Measurements from ENCODE around the gene CD52.

CD52 gene

DNA sequence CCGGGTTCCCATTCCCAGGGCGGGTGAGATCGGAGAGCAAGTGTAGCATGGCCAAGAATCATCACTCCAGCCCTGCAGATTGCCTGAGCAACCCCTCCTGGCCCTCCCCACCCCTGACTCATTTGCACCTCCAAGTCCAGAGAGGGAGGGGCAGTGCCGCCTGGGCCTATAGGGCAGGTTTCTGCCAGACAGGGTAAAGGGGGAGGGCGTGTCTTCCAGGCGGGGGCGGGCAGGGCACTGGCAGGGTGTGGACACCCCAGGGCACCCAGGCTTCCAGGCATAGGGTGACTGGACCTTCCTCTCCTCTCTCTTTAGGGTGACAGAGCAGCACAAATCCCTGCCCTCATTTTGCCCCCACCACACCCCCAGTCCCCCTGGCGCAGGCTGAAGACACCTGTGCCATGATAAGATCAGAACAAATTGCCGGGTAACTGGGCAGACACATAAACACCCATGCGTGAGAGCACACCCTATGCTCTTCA is 39.4 kb downstream of the CD52 start:
- DNase-seq: no peak

DNA sequence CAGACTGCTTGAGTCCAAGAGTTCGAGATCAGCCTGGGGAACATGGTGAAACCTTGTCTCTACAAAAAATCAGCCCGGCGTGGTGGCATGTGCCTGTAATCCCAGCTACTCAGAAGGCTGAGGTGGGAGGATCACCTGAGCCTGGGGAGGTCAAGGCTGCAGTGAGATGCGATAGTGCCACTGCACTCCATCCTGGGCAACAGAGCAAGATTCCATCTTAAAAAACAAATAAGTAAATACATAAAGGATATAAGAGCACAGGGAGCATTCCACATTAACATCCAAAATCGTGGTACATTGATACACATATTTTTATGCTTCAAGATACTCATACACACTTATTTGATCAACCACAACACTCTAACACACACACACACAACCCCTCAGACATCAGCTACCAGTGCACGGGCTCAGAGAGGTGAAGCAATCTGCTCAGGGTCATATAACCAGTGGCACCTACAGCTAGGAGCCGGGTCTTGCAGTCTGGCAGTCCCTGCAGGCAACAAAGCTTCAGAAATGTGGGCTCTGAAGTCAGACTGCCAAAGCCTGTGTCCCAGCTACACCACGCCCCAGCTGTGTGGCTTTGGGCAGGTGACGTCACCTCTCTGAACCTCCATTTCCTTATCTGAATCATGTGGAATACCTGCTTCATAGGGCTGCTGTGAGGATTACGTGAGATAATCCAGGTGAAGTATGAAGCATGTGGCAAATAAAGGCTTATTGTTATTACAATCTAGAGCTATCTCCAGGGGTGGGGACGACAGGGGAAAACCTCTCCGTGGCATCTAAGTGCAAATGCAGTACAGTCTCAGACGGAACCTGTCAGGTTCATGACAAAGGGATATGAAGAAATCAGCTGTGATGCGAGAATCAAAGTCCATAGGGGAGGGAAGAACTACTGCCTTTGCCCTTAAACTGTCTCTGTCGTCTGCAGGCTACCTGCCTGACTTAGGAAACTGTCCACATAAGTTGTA is 40.9 kb downstream of the CD52 start:
- no peak for DNase-seq

DNA sequence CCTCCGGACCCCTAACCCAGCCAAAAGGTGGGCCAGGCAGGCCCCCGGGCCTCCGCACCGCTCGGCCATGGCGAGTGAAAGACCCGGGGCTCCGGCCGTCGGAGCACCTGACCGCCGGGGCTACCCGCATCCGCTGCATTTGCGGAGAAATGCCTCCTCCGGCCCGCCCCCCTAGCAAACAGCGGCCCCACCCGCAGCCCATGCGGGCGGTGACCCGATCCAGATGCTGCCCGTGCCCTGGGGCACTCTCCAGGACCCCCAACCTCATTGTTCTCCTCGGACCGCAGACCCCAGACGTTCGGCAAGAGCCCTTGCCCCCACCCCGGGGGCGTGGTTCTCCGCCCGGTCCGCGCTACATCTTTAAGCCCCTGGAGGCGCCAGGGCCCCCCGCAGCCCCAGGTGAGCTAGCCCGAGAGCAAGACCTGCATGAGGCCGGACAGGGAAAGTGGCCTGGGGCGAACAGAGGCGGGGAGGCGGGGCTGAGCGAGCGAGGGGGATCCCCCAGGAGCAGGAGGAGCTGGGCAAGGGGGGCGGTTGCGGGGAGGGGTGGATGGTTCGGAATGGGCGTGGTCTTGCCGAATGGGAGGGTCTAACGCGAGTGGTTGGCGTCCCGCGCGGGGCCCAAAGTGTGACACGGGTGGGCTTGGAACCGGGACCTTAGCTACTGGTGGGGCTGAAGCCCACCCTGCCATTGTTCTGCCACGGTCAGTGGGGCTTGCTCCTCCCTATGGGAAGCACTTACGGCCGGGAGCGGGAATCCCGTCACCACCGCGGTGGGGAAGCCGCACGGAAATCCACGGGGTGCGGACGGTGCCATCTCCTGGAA is 42.4 kb downstream of the CD52 start:
- DNase-seq: no peak

DNA sequence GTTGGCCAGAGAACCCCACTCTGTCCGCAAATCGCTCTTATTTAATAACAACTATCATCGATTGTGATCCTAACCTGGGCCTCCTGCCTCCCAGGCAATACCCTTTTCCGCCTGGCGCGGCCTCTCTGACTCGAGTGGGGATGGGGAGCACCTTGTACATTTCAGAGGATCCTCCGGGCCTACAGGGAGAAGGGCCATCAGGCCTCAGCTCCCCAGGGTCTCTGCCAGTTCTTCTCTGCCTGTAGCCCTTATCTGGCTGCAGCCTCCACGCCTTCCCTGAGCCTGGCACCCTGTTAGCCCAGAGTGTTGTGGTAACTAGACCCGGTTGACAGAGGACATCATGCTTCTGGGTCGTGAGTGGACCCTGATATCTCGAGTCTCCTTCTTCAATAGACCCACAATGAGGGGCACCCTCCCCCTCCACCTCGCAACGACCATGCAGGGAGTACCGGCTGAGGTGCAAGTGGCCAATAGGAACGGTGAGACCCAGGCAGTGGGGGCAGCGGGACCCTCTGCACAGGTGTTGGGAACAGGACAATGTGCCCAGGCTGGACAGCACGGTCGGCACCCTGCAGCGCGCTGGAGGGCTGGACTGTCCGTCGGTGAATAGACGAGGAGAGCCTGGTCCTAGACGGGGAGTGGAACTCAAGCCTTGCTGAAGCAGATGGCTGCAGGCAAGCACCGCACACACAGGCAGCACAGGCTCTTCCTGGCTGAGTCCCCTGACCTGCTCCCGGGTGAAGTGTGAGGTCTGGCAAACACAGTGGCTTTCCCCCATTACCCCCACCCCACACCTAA is 43.2 kb downstream of the CD52 start:
- no peak for DNase-seq

DNA sequence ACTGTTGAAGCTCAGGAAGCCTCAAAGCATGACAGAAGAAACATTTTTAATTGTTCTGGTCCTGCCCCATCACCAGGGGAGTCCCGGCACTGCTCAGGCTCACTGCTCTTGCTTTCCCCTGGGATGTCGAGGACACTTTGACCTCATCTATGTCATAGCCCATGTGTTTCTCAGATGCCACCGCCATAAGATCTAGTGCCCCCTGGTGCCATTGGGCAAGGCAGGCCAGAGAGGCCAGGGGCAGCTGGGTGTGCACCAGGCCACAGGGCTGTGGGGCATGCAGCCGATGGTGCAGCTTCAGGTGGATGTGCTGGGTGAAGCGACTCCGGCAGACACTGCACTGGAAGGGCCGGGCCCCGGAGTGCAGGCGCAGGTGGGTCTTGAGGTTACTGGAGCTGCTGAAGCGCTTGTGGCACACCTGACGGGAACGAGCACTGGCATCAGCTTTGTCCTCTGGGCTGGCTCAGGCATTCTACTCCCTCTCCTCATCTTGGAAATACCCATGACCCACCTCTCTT is 43.9 kb downstream of the CD52 start:
- DNase-seq: no peak

DNA sequence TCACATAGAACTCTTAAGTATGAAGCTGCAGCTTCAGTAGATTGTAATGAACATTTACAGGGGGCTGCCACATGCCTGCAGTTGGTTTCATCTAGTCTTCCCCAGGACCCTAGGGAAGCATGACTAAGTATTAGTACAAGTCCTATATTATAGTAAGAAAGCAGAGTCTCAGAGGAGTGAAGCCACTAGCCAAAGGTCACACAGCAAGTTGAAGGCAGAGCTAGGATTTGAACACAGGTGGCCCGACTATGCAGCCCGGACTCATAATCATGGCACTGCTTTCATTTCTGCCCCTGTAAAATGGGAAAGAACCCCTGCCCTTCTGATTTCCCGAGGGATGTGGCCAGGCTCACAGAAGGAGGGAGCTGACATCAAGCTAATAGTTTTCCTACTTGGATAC is 44.6 kb downstream of the CD52 start:
- no peak for DNase-seq

DNA sequence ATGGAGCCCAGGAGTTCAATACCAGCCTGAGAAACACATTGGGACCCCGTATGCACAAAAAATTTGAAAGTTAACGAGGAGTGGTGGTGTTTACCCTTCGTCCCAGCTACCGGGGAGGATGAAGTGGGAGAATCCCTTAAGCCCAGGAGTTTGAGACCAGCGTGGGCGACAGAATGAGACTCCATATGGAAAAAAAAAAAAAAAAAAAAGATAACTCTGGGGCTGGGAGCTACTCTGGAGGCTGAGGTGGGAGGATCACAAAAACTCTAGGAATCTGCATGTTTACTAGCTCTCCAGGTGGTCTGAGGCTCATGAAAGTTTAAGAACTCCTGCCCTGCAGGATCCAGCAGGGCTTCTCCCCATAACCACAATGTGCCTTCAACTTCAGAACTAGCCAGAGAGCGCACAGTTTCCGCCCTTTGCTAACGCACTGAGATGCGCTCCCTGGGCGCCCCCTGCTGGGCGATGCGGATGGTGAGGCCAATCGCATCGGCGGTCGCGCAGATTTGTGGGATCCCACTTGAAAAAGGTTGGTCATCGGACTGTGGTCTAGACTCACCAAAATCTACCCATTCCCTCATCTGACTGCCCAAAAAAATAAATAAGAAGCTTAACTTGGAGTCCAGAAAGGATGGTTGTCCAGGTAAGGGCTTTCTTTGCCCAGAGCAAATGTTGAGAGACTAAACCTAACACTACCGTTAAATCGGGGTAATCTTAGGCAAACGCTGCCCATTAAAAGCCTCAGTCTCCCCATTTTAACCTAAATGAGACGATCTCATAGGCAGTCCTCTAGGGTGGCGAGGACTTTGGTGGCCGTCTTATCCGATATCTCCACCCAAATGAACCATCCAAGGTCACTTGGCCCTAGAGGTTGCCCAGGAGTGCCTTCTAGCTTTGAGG is 46.0 kb downstream of the CD52 start:
- DNase-seq: peak; percentile 67

DNA sequence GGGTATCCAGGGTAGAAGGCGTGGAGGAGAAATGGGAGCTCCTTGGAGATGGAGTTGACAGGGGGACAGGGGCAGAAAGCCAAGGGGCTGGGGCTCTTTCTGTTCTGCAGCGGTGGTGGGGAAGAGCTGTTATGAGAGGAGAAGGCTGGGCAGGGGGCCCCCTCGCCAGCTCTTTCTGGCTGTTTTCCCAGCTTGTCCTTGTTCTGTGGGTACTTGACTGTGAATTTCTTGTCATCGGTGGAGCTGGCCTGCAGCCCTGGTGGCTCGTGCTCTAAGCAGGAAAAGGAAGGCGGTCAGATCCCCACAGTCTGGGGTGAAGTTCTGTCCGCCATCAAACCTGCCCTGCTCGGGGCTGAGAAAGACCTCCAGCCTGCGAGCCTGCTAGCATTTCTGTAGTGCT is 47.2 kb downstream of the CD52 start:
- no peak for DNase-seq

DNA sequence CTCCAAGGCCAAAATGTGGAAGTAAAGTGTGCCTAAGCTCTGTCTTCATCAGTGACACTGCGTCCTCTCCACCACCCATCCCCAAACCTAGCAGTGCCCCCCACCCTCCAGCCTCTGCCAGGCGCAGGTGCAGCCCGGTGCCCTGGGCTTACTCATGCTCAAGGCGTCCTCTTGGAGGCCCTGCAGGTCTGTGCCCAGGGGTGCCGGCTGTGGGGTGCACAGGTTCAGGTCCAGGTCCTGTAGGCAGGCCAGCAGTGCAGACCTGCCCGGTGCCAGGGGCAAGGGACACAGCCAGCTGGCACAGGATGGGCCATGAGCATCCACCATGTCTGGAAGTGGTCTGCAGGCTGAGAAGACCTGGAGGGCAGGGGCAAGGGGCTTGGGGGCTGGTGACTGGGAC is 49.7 kb downstream of the CD52 start:
- DNase-seq: no peak

DNA sequence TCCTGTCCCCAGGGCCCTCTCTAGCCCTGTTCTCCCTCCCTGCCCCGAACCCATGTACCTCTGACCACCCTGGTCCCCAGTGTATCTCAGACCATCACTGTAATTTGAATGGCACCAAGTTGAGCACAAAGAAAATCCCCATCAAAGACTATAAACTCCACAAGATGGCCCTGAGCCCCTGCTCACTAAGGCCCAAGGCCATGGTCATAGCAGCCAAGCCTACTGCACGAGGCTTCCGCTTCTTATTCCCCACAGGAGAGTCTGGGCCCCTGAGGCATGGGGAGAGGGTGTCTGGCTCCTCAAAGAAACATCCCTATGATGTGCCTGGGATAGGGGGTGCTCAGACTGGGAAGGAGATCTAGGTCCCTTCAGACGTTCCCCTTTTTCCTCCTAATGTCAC is 50.2 kb downstream of the CD52 start:
- DNase-seq: no peak

DNA sequence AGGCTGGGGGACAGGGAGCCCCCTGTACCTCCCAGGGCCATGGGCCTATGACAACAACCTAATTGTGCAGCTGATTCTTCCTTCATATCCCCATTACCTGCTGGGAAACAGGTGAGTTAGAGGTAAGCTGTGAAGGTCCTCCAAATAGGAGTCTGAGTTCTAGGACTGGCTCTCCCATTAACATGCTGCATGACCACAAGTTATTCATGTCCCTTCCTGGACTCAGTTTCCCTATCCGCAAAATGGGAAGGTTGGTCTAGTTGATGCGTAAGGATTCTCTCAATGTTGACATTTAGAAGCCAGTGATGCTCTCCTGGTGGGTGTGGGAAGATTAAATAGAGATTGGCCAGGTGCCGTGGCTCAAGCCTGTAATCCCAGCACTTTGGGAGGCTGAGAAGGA is 50.7 kb downstream of the CD52 start:
- no peak for DNase-seq

Data from fibroblast of skin of scalp (primary cell).